Effector CD4-positive, alpha-beta T cell (primary cell): ENCODE data around the gene OSTF1.

Source experiments
- DNase-seq: peaks from one replicate; pipeline ENCODE4 v3.0.0-alpha.2; 2020

The OSTF1 gene

DNA sequence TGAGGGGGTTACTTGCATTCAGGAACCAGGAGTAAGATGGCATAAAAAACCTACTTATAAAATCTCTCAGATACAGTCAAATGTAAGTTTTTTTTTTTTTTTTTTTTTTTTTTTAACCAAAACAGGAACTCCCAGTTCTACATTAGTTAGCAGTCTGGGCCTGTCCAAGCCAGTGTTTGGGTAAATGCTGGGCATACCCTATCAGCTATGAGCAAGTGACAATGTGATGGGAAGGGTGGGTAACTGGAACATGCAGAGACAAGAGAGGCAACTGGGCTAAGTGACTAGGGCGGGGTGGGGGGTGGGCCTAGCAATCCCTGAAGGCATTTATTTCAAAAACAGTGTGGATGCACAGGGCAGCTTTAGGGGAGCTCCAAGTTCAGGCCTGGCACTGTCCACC is 2.7 kb upstream of the OSTF1 start:
- no peak for DNase-seq

DNA sequence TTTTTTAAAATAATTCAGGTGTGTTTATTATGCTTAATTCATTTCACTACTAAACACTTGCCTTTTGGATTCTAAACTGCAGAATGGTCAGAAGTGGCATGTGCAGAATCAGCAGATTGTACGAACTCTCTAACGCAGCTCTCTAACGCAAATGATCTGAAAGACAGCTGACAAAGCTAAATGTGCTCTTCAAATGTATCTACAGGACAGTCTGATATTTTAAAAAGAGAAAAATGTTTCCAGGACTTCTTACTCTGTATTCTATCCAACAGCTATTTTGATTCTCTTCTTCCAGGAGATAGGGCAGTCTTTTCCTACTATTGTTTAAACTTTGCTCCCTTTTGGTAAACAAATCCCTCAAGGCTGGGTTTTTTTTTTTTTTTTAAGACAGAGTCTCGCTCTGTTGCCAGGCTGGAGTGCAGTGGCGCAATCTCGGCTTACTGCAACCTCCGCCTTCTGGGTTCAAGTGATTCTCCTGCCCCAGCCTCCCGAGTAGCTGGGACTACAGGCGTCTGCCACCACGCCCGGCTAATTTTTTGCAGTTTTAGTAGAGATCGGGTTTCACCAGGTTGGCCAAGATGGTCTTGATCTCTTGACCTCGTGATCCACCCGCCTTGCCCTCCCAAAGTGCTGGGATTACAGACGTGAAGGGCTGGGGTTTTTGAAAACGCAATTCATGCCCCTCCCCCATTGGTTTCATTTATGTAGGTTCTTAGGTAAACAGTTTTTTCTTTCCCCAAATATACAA is 1.6 kb upstream of the OSTF1 start:
- no peak for DNase-seq

DNA sequence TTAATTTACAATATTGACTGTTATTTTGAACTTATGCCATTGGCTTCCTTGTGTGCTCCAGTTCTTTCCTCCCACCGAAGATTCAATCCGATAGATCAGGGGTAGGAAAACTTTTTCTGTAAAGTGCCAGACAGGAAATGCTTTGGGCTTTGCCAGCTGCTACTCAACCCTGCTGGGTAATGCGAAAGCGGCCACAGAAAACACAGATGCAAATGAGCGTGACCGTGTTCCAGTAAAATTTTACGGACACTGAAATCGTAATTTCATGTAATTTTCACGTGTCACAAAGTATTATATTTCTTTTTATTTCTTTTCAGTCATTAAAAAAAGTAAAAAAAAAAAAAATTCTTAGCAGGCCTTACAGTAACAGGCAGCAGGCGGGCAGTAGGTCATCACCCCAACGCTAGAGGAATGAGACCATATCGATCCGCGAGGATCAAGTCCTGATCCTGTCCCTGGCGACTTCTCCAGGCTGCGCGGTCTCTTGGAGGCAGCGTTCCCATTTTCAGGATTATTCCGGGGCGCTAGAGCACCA is 958 bp upstream of the OSTF1 start:
- peak; percentile 41 for DNase-seq

DNA sequence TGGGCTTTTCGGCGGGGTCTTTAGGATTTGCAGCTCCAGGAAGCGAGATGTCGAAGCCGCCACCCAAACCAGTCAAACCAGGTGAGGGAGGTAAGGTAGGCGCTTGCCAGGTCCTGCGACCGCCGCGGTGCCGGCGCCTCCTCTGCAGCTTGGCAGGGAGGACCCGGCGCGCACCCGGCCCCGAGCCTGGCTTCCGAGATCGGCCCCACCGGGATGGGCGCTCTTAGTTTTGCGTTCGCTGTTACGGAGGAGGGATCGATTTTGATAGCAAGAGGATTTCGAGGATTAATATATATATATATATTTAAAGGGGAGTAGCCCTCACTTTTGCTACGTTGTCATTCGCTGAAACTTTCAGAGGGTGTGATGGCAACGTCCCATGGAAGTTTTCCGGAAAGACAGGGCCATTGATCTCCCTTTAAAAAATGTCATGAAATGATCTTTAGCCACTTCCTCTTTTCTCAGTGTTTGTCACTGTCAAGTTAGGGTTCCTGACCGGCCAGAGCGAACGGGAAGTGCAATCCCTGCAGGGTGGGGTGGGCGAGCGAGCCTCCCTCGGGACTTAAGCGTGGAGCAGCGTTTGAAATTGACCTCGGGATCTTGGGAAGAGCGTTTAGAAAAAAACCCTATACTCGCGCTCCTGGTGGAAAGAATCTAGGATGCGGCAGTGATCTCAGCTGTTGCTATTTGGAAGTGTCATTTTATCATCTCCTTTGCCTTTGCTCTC is 495 bp downstream of the OSTF1 start:
- DNase-seq, result peak; percentile 48

DNA sequence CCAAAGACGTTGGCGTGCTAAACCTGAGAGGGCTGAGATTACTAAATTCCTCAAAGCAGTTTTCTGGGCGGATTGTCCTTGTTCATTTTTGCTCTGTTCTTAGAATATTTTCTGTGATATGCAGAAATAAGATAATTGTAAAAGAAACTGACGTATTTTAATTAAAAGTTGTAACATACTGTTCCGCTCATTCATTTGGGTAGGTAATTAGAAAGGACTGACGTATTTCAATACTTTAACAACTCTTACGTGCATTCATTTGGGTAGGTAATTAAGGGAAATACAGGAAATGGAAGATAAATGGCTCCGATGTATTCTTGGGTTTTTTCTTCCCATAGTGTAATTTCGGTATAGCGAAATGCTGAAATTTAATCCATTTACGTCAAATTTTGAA is 1.1 kb downstream of the OSTF1 start:
- DNase-seq, result no peak

DNA sequence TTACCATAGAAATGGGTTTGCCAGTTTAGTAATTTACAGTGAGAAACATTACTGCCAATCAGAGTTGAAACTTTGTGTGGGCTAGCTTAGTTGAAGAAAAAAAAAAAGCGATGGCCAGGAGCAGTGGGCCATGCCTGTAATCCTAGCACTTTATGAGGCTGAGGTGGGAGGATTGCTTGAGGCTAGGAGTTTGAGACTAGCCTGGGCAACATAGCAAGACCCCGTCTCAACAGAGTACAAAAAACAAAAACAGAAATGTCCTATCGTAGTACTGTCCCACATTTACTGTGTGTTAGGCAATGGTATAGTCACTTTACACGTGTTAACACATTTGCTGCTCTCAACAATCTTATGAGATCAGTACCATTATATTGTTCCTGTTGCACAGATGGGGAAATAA is 2.3 kb downstream of the OSTF1 start:
- no peak for DNase-seq

DNA sequence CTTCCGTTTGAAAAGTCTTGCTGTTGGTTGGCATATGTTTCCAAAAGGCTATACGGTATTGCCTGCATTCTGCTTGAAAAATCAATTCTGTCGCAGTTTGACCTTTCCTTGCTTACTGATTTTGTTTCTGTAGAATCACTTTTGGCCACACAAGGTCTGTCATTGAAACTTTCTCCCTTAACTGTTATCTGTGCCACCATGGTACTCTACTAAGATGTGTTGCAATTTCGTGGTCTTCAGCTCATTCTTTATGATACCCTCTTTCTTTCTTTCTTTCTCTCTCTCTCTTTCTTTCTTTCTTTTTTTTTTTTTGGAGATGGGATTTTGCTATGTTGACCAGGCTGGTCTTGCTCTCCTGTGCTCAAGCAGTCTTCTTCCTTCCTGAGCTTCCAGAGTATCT is 4.5 kb downstream of the OSTF1 start:
- no peak for DNase-seq

DNA sequence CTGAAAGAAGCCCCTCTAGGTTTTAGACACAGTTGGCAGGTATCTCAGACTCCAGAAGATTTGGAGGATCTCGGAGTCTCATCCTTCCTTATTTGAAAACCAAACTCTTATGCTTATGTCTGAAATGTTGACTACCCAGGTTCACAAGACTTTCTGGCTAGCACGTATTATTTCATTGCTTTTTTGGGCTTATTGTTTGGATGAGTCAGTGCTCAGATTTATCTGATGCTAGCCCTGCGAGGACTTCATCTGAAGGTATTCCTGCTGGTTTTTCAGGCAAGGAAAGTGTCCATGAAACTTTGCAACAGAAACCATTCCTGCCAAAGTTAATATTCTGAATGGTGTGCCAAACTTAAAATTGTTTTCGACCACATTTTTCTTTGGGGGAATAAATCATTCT is 8.5 kb downstream of the OSTF1 start:
- DNase-seq, result no peak

DNA sequence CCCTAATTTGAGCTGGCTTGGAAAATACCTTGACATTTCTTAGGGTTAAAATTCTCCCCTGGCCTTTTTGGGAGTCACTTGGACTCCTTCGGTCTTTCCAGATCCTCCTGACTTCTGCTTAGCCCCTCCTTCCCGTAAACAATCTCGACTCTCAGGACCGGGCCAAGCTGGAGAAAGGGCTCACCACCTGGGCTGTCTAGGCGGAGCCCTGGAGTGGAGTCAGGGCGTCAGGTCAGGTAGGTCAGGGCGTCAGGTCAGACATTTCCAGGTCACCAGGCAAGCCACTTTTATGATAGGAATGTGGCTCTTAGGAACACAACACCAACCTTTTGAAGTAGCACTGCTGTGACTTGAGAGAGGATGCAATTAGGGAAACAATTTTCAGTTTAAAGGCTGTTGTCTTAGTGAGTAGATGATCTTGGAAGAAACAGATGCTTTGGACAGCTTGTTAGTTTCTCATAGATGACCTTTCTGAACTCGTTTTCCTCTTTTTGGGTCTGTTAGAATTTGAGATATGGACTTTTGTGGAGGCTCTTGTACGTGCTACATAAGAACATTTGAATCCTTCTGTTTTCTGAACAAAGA is 12.8 kb downstream of the OSTF1 start:
- DNase-seq, result no peak

DNA sequence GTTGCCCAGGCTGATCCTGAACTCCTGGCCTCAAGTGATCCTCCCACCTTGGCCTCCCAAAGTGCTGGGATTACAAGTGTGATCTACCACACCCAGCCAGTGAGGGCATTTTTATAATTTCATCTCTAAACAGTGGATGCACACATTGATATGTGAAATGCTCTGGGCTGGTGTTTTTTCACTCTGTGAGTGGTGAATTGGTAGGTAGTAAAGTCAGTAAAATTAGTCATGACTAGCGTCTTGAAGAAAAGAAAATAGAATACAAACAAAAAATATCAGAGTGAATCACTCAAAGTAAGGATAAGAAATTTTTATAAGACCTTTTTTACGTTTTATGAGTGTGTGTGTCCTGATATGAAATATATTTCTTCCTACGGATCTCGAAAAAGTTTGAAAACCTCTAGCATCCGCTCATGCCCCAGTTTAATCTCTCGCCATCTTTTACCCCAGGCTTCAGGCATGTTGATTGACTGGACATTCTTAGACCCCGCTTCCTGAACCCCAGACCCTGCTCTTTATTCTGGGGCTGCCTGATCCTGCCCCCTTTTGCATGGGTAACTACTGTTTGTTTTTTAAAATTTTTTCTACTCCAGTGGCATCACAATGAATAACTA is 14.0 kb downstream of the OSTF1 start:
- DNase-seq, result no peak

DNA sequence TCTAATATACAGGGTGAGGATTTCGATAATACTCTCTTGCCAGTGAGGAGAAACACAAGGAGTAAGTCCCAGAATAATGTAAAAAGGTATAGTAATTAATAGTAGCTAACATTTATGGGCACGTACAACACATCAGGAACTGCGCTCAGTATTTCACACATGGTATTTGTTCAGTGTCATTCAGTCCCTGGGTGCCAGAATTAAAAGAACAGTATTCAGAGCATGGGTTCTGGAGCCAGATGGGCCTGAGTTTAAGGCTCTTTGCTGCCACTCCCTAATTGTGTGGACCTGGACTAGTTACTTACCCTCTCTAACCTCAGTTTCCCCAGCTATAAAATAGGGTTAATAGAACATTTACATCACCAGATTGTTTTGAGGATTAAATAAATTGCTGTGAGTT is 16.3 kb downstream of the OSTF1 start:
- DNase-seq, result no peak

DNA sequence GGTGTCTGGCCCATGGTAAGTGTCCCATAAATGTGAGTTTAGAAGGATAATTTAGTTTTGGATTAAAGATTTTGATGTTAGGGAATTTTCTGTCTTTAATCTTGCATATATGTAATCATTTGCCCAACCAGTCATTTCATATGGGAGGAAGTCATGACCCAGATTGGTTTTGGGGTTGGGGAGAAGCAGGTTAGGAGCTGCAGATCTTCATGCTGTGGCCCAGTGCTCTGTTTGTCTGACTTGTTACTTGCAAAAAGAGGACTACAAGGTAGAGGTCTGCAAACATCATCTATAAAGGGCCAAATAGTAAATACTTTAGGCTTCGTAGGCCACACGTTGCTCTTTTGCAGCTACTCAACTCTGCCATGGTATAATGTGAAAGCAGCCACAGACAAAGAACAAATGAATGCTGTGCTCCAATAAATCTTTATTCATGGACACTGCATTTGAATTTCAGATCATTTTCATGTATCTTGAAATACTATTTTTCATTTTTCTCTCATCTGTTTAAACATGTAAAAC is 16.8 kb downstream of the OSTF1 start:
- DNase-seq, result no peak

DNA sequence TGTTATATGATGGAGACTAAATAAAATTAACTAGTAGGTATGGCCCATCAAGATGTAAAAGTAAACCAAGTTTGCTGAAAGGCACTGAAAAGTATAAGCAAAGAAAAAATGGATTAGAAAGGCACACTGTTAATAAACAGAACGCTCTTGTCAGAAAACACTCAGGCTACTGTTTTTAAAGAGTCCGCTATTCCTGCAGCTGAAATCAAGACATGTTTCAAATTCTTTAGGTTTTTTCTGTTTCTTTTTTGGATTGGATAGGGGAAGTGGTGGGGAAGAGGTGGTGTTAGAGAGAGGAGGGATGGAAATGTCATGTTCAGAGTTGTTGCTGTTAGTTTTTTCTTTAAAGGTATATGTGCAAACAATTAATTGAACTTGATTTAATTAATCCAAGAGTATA is 17.5 kb downstream of the OSTF1 start:
- no peak for DNase-seq

DNA sequence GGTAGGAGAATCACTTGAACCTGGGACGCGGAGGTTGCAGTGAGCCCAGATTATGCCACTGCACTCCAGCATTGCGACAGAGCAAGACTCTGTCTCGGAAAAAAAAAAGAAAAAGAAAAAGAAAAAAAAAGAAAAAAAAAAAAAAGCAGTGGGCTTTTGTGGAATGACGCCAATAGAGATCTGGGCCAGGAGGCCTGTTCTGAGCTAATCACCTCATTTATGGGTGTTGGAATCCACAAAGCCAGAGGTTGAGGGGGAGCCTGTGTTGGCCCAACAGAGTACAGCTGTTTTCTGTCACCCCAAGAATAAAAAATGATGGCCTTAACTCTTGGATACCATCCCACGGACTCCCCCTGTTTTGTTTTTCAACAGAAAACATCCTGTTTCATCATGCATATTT is 18.5 kb downstream of the OSTF1 start:
- no peak for DNase-seq

DNA sequence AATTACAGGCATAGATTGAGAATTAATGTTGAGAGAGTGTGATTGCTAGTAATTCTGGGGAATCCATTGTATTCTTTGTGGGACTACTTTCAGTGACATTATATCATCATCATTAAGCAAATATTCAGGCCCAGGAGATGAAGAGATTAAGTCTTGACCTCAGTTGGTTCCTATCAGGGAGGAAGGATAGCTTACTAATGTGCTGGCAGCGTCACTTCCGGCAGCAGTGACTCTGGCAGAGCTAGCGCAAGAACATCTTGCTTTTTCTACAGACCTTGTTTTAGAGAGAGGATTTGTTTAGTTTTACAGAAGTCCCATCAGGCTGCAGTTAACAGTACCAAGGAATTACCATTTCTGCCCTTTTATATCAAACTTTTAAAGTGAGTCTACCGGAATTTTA is 20.3 kb downstream of the OSTF1 start:
- DNase-seq, result no peak

DNA sequence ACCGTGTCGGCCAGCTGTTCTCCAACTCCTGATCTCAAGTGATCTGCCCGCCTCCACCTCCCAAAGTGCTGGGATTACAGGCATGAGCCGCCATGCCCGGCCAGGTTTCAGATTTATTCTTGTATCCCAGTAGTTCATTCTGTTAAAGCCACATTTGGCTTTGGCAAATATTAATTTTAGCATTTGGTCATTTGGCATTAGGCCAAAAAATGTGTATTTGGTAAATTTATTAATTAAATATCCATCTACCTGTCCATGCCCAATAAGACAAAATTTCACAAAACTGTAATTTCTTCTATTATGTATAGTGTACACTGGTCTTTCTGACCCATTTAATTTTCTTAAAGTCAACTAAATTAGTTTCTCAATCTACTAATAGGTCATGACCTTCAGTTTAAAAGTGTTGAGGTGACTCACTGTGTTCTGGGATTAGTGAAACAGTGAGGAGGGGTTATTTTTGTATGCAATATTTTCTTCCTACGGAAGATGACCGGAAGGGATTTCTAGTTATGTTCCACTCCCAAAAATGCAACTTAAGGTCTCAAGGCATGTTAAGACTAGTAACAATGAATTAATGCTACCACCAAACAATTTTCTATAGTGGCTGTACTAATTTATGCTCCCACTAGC is 21.0 kb downstream of the OSTF1 start:
- DNase-seq, result no peak

DNA sequence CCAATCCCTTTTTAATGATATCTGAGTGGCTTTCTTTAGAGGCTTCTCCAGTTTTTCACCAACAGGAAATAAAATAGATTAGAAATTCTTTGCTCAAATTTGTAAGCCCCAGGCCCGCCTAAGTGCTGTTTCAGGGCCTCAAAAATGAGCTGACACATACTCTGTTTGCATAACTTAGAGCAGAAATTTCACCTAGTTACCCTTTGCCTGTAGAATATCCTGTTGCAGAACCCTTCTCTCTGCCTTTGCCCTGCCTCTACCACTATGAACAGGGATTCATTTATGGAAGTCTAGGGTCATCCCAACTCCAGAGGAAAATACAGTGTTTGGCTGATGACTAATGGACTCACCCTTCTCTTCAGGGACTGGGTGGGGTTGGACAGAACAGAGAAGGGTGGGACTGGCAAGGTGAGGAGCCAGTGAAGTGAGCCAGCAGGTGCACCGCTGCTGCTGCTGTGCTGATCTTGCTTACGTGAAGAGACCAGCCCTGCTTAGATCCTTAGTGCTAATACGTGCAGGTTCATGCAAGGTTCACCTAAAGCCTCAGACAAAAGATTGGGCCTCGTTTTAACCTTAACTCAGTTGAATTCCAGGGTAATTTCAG is 22.8 kb downstream of the OSTF1 start:
- no peak for DNase-seq

DNA sequence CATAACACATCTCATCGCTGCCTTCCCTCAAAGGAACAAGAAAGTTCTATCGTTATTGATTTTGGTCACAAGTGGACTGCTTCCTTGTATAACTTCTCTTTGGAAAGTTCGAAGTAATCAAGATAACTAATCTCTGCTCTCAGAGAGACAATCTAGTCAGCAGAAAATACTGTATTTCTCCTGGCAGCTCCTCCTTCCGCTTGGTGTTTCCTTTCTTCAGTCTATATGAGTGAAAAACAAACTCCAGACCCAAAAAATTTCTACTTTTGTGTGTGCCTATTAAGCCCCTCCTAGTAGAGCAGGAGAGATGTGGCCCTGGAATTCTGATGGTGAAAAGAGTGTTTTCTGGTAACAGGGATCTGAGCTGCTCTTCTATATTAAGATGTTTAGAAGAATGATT is 24.5 kb downstream of the OSTF1 start:
- no peak for DNase-seq

DNA sequence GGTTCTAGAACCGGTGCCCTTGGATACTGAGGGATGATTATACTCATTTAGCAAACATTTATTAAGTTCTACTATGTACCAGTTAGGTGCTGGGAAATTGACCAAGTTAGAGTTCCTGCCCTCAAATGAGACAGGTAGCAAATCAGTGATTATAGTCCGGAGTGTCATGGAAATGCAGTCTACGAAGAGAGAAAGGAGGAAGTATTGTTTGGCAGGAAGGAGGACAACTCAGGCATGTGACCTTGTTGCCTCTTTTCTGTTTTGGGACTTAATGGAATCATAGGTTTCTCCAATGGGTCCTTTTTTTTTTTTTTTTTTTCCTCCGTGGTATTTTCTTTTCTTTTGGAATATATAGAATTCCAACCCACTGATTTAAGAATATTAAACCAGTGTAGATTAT is 28.0 kb downstream of the OSTF1 start:
- no peak for DNase-seq

DNA sequence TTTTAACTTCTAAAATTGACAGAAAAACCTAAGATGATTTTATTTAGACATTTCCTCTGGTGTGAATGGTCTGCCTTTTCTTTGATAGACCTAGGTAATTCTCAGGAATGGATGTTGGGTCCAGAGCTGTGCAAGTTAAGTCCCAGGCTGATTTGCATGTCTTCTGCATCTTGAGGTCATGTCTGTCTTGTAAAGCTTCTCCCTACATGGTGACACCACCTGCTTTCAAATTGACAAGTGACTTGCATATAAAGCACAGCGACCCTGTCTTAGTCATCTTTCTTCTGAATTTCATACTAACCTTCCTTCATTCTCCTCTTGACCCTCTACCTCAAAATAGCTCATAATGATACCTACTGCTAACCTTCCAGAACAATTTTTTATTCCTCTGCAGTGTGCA is 29.2 kb downstream of the OSTF1 start:
- DNase-seq, result no peak

DNA sequence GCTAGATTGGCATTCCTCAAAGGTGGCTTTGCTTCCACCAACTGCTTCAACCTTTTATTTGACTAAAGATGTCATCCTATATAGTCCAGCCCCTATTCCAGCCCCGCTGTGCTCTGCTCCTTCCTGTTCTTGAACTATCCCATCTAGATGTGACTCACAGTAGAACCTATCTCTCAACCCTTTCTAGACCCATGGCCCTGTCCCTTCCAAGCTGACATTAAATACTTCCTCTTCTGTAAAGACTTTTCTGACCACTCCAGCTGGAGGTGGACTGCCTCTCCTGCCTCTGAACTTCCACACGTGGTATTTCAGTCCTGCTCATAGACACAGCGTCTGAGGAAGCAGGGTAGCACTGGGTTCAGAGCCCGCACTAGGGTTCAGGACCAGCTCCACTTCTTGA is 32.4 kb downstream of the OSTF1 start:
- DNase-seq, result no peak

DNA sequence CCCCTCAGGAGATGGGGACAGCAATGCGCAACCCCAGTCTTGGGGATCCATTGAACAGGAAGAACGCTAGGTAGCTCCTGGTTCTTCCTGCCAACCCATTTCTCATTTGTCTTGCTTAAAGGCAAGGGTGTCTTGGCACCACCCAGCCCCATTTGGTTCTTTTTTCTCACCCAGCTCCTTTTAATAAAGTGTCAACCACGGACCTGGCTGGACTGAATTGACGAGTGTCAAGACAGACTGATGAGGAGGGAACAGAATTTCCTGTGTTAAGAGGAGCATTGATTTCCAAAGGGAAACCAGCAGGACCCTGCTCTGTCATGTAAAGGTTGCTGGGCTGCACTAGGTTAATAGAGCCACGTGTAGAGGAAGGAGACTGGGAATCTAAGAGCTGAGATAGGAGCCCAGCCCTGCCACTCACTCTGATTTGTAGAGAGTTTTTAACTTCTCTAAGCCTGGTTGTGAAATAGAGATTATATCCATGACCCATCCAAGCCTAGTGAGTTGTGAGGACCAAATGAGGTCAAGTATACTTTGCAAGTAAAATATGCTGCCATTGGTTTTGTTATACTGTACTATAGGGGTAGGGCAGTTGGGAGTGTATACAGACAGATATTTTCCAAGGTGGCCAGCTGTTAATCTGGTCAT is 33.7 kb downstream of the OSTF1 start:
- no peak for DNase-seq
